H9 (cell line): ENCODE data around the gene GGT7. TPM values are rescaled to one million over a fixed set of nuclear protein-coding genes. Genes with fewer than 3 reads are reported as not detected.
A peak's percentile ranks its signal among the peaks of the same experiment; 100 is the strongest.

ENCODE experiments used
- DNase-seq: peaks from one replicate; pipeline ENCODE4 v3.0.0-alpha.2; 2017
- H2AFZ ChIP-seq: one replicate; pipeline ENCODE4 v1.6.1; 2013; ENCODE audit warnings: mild to moderate bottlenecking, low read length, control low read depth, moderate library complexity
- H2AK5ac ChIP-seq: 2 replicates; pipeline ENCODE4 v1.6.1; 2013; ENCODE audit warnings: low read length, control low read depth, mixed read lengths; ENCODE audit not compliant: insufficient read length
- H2BK120ac ChIP-seq: one replicate; pipeline ENCODE4 v1.6.1; 2013; ENCODE audit warnings: low read depth, mild to moderate bottlenecking, low read length, control low read depth, inconsistent platforms; ENCODE audit not compliant: poor library complexity, severe bottlenecking
- H2BK12ac ChIP-seq: 2 replicates; pipeline ENCODE4 v1.6.1; 2013; ENCODE audit warnings: low read length, control low read depth, mixed read lengths, low read depth; ENCODE audit not compliant: insufficient read length
- H2BK15ac ChIP-seq: 2 replicates; pipeline ENCODE4 v1.6.1; 2013; ENCODE audit warnings: low read depth, low read length, control low read depth
- H2BK20ac ChIP-seq: one replicate; pipeline ENCODE4 v1.6.1; 2013; ENCODE audit warnings: low read depth, mild to moderate bottlenecking, low read length, control low read depth, inconsistent platforms; ENCODE audit not compliant: poor library complexity, severe bottlenecking
- H2BK5ac ChIP-seq: 2 replicates; pipeline ENCODE4 v1.6.1; 2013; ENCODE audit warnings: low read length, control low read depth, mixed read lengths; ENCODE audit not compliant: insufficient read length
- H3K14ac ChIP-seq: 2 replicates; pipeline ENCODE4 v1.6.1; 2013; ENCODE audit warnings: low read length, control low read depth; ENCODE audit not compliant: insufficient read depth
- H3K18ac ChIP-seq: 2 replicates; pipeline ENCODE4 v1.6.1; 2013; ENCODE audit warnings: low read depth, mild to moderate bottlenecking, mixed read lengths, low read length, control low read depth; ENCODE audit not compliant: insufficient read length
- H3K23ac ChIP-seq: 2 replicates; pipeline ENCODE4 v1.6.1; 2013; ENCODE audit warnings: low read length, control low read depth, mixed read lengths, low read depth; ENCODE audit not compliant: insufficient read length
- H3K23me2 ChIP-seq: 2 replicates; pipeline ENCODE4 v1.6.1; 2013; ENCODE audit warnings: low read depth, mild to moderate bottlenecking, mixed read lengths, low read length, control low read depth; ENCODE audit not compliant: insufficient read length, poor library complexity, severe bottlenecking
- H3K27ac ChIP-seq: 2 replicates; pipeline ENCODE4 v1.5.1; 2013; ENCODE audit warnings: low read length, control low read depth, mixed read lengths, low read depth; ENCODE audit not compliant: insufficient read length
- H3K27me3 ChIP-seq: 2 replicates; pipeline ENCODE4 v1.6.1; 2013; ENCODE audit warnings: low read length, control low read depth, inconsistent platforms; ENCODE audit not compliant: insufficient read depth
- H3K4ac ChIP-seq: 2 replicates; pipeline ENCODE4 v1.6.1; 2013; ENCODE audit warnings: low read depth, mild to moderate bottlenecking, control low read depth, inconsistent platforms, low read length, moderate library complexity
- H3K4me1 ChIP-seq: 2 replicates; pipeline ENCODE4 v1.6.1; 2013; ENCODE audit warnings: low read length, control low read depth, inconsistent platforms; ENCODE audit not compliant: insufficient read depth
- H3K4me2 ChIP-seq: 2 replicates; pipeline ENCODE4 v1.6.1; 2013; ENCODE audit warnings: low read length, control low read depth, mixed read lengths; ENCODE audit not compliant: insufficient read length, insufficient read depth
- H3K56ac ChIP-seq: 2 replicates; pipeline ENCODE4 v1.6.1; 2013; ENCODE audit warnings: low read depth, mild to moderate bottlenecking, mixed read lengths, low read length, control low read depth; ENCODE audit not compliant: insufficient read length
- H3K79me1 ChIP-seq: 2 replicates; pipeline ENCODE4 v1.6.1; 2013; ENCODE audit warnings: low read depth, mild to moderate bottlenecking, moderate library complexity, low read length, control low read depth, inconsistent platforms; ENCODE audit not compliant: insufficient read depth, poor library complexity, severe bottlenecking
- H3K79me2 ChIP-seq: 2 replicates; pipeline ENCODE4 v1.6.1; 2013; ENCODE audit warnings: low read length, control low read depth, inconsistent platforms; ENCODE audit not compliant: insufficient read depth
- H3K9ac ChIP-seq: 2 replicates; pipeline ENCODE4 v1.6.1; 2013; ENCODE audit warnings: low read length, control low read depth, mixed read lengths; ENCODE audit not compliant: insufficient read length; ENCODE audit errors: extremely low read depth
- H3K9me3 ChIP-seq: one replicate; pipeline ENCODE4 v1.6.1; 2013; ENCODE audit warnings: low read depth, low read length, inconsistent platforms; ENCODE audit not compliant: control insufficient read depth
- H3T11ph ChIP-seq: one replicate; pipeline ENCODE4 v1.6.1; 2013; ENCODE audit warnings: mild to moderate bottlenecking, low read length, control low read depth, inconsistent platforms
- H4K20me1 ChIP-seq: one replicate; pipeline ENCODE4 v1.6.1; 2013; ENCODE audit not compliant: control insufficient read depth, insufficient read length, insufficient read depth
- H4K5ac ChIP-seq: 2 replicates; pipeline ENCODE4 v1.6.1; 2013; ENCODE audit warnings: low read depth, mild to moderate bottlenecking, mixed read lengths, low read length, control low read depth; ENCODE audit not compliant: insufficient read length
- H4K8ac ChIP-seq: replicated peaks from 2 replicates; pipeline ENCODE4 v1.6.1; 2013; ENCODE audit warnings: low read length, control low read depth, mixed read lengths, low read depth; ENCODE audit not compliant: insufficient read length
- H4K91ac ChIP-seq: 2 replicates; pipeline ENCODE4 v1.6.1; 2013; ENCODE audit warnings: low read depth, mild to moderate bottlenecking, moderate library complexity, mixed read lengths, low read length, control low read depth; ENCODE audit not compliant: insufficient read length
- H3K27ac Mint-ChIP-seq, 3 experiments: 2 replicates in 2 of 3; 3 replicates in 1 of 3; pipeline ENCODE4 v1.8.0; 2020 to 2021; ENCODE audit warnings: mixed read lengths in 3 of 3, mild to moderate bottlenecking in 1 of 3, moderate library complexity in 1 of 3
- H3K27me3 Mint-ChIP-seq: 2 replicates; pipeline ENCODE4 v1.8.0; 2021; ENCODE audit warnings: low read depth, mild to moderate bottlenecking, moderate library complexity, mixed read lengths
- H3K36me3 Mint-ChIP-seq, 3 experiments: 2 replicates in 2 of 3; 3 replicates in 1 of 3; pipeline ENCODE4 v1.8.0; 2020 to 2021; ENCODE audit warnings: low read depth in 3 of 3, mixed read lengths in 3 of 3; ENCODE audit not compliant: insufficient read depth in 1 of 3
- H3K4me1 Mint-ChIP-seq, 2 experiments: 2 replicates each; pipeline ENCODE4 v1.8.0; 2020; ENCODE audit warnings: mixed read lengths in 2 of 2
- H3K4me3 Mint-ChIP-seq, 2 experiments: 2 replicates in 1 of 2; 3 replicates in 1 of 2; pipeline ENCODE4 v1.8.0; 2020 to 2021; ENCODE audit warnings: mild to moderate bottlenecking in 2 of 2, mixed read lengths in 2 of 2, moderate library complexity in 1 of 2
- H3K9me3 Mint-ChIP-seq, 2 experiments: 2 replicates in 1 of 2; 3 replicates in 1 of 2; pipeline ENCODE4 v1.8.0; 2020; ENCODE audit warnings: mild to moderate bottlenecking in 2 of 2, mixed read lengths in 2 of 2, moderate library complexity in 1 of 2
- WGBS: extraction: QIAGEN DNeasy Blood & Tissue Kit; methylation state at CpG from one replicate; pipeline ENCODE4 v1.1.7; 2013; ENCODE audit warnings: missing lambda C conversion rate, low lambda C conversion rate, mixed read lengths; ENCODE audit not compliant: insufficient read length; ENCODE audit errors: extremely low coverage; 5-methylcytosine and 5-hydroxymethylcytosine counted together
- total RNA-seq: library from RNA; stranded (reverse); gene quantifications from 2 replicates; pipeline ENCODE4 v1.2.1, GENCODE V29; 2021
- TF ChIP-seq, protein P1 (sequence below): fragments of 200-600 bp; sonication (generic); conservative IDR thresholded peaks from 3 replicates; pipeline ENCODE4 v1.8.0; 2021; ENCODE audit warnings: antibody characterized with exemption, mild to moderate bottlenecking

The GGT7 gene
- total RNA-seq, 1 experiment from 2014 or later = 38.6 TPM

DNA sequence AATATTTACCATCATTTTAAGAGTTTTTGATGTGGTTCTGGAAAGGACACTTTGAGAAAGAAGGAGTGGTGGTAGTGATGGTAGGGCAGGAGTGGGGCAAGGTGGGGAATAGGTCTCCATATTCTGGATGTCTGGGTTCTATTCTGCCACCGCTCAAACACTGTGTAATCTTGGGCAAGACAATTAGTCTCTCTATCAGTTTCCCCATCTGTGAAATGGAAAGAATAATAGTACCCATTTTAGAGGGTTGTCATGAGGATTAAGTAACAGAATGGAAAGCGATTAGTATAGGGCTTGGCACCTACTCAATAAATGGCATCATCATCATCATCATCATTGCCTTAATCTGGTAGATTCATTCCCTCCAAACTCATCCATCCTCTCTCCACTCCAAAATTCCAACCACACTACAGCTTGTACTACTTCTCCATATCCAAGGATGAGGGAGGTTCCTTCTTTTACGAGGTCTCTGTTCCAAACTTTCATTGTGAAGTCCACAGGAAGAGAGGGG is 982 bp upstream of the GGT7 start:
- Mint-ChIP-seq H3K9me3 (no peaks in the 10 kb centered on the region), H3K36me3 (peaks cover 0 to 9% (median 0%) of the 10 kb centered on the region in 3 experiments; a peak in 5 of 7 replicates), H3K27me3 (peaks cover 39% of the 10 kb centered on the region), H3K4me3 (peak overlapping the region; percentile 92 to 95), H3K4me1 (peaks cover 39 to 41% of the 10 kb centered on the region in 2 experiments), H3K27ac (no peak overlapping the region; a peak in 1 of 7 replicates)
- no peak overlapping the region for H3K4ac ChIP-seq
- H3K56ac ChIP-seq = no peak overlapping the region
- peaks cover 18% of the 10 kb centered on the region for H3K23me2 ChIP-seq
- H2BK120ac ChIP-seq = no peak overlapping the region
- no peak overlapping the region for H4K5ac ChIP-seq
- H3K27ac ChIP-seq = no peak overlapping the region
- TF ChIP-seq, protein P1, sequence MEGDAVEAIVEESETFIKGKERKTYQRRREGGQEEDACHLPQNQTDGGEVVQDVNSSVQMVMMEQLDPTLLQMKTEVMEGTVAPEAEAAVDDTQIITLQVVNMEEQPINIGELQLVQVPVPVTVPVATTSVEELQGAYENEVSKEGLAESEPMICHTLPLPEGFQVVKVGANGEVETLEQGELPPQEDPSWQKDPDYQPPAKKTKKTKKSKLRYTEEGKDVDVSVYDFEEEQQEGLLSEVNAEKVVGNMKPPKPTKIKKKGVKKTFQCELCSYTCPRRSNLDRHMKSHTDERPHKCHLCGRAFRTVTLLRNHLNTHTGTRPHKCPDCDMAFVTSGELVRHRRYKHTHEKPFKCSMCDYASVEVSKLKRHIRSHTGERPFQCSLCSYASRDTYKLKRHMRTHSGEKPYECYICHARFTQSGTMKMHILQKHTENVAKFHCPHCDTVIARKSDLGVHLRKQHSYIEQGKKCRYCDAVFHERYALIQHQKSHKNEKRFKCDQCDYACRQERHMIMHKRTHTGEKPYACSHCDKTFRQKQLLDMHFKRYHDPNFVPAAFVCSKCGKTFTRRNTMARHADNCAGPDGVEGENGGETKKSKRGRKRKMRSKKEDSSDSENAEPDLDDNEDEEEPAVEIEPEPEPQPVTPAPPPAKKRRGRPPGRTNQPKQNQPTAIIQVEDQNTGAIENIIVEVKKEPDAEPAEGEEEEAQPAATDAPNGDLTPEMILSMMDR = no peak
- no peak overlapping the region for H2AFZ ChIP-seq
- no peak overlapping the region for H4K91ac ChIP-seq
- H3K23ac ChIP-seq = no peak overlapping the region
- H4K8ac ChIP-seq = no peak overlapping the region
- H3K79me1 ChIP-seq = no peaks in the 10 kb centered on the region
- H3K27me3 ChIP-seq = no peaks in the 10 kb centered on the region; the same call in 1 of the 2 replicates
- peak overlapping the region; percentile 93 for H3K4me2 ChIP-seq
- WGBS = no CpG with 5 or more reads among the region's 3 CpGs
- H2BK12ac ChIP-seq = no peak overlapping the region
- no peaks in the 10 kb centered on the region for H4K20me1 ChIP-seq
- H2BK5ac ChIP-seq = no peak overlapping the region
- no peak overlapping the region for H2AK5ac ChIP-seq
- DNase-seq = no peak
- H3K4me1 ChIP-seq = peaks cover 8% of the 10 kb centered on the region; the same call in 1 of the 2 replicates
- H3K9ac ChIP-seq = no peak overlapping the region
- H2BK15ac ChIP-seq = no peak overlapping the region
- no peak overlapping the region for H2BK20ac ChIP-seq
- H3K9me3 ChIP-seq = no peaks in the 10 kb centered on the region
- no peak overlapping the region for H3T11ph ChIP-seq
- no peak overlapping the region for H3K14ac ChIP-seq
- no peaks in the 10 kb centered on the region; the same call in 1 of the 2 replicates for H3K79me2 ChIP-seq
- no peak overlapping the region for H3K18ac ChIP-seq
